Left ventricle myocardium superior (tissue), 1 donor: Measurements from ENCODE around the gene IP6K3. TPM values are rescaled to one million over a fixed set of nuclear protein-coding genes. Genes with fewer than 3 reads are reported as not detected.

Source experiments
- microRNA-seq: library from miRNA; unstranded; fragments of <30 nt; microRNA quantifications from one replicate; pipeline ENCODE4 v1.2.0, GENCODE V29; 2020; ENCODE audit warnings: borderline number of aligned reads
- total RNA-seq: library from RNA; stranded (reverse); fragmentation: NEBNext Ultra II Directional; extraction: Animal tissue kit (Norgen Biotek cat#: 25700); gene quantifications from one replicate; pipeline ENCODE4 v1.2.1, GENCODE V29; 2021
- donor health status: DM: no; HTN: yes; CAD: no; lungs with severe emphysema.

Gene IP6K3
- total RNA-seq, 1 donor from 2014 or later = 47.5 TPM

Small RNA genes lying within 50 kb of the gene (microRNA-seq; reads per million reads assigned to microRNA genes)
- gene MIR3934 = not detected

Other genes starting within 250 kb of the IP6K3 start
- 23.1 TPM for gene BAK1, start 166.6 kb downstream of the IP6K3 start, total RNA-seq
- 6.1 TPM for gene ITPR3, start 125.6 kb downstream of the IP6K3 start, total RNA-seq
- gene UQCC2, start 35.2 kb downstream of the IP6K3 start, total RNA-seq = 190 TPM
- gene LEMD2, start 42.2 kb upstream of the IP6K3 start, total RNA-seq = 22.5 TPM
- gene MLN, start 57.1 kb upstream of the IP6K3 start, total RNA-seq = not detected